ENCODE results near the gene THAP5.

The THAP5 gene

DNA sequence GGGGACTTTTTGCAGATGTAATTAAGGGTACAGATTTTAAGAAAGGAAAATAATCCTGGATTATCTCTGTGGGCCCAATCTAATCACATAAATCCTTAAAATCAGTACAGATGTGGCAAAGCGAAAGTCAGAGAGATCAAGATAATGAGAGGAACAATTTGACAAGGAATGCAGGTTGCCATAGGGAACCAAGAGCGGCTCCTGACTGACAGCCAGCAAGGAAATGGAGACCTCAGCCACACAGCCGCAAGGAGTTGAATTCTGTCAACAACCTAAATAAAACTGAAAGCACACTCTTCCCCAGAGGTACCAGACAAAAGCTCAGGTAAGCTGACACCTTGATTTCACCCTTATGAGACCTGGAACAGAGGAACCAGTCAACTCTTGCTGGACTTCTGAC is 40.2 kb downstream of the THAP5 start:
- DNase-seq, result no peak

DNA sequence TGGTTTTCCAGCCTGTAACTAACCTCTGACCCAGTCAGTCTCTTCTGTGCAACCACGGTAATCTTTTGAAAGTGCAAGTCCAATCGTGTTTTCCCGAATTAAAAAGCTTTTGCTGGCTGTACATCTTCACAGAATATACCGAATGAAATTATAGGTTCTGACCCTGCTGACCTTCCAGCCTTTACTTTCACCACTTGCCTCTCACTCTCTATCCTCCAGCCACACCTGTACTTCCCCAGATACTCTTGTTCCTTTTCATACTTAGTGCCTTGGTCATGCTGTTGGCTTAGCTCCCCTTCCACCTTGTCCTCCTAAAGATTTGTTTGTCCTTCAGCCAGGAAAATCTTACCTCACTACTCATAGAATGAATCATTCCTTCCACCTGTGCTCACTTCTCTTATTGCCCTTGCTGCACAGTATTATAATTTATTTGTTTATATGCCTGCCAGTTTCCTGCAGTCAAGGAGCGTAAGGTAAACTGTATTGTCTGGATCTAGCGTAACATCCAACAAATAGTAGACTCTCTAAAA is 41.3 kb downstream of the THAP5 start:
- no peak for DNase-seq

DNA sequence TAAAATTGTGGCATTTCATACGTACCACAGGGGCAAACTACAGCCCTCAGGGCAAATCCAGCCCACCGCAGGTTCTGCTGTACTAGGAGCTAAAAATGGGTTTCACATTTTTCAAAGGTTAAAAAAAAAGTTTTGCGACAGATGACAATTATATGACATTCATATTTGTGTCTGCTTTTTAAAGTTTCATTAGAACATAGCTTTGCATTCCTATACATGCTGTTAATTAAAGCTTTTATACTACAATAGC is 42.8 kb downstream of the THAP5 start:
- no peak for DNase-seq

DNA sequence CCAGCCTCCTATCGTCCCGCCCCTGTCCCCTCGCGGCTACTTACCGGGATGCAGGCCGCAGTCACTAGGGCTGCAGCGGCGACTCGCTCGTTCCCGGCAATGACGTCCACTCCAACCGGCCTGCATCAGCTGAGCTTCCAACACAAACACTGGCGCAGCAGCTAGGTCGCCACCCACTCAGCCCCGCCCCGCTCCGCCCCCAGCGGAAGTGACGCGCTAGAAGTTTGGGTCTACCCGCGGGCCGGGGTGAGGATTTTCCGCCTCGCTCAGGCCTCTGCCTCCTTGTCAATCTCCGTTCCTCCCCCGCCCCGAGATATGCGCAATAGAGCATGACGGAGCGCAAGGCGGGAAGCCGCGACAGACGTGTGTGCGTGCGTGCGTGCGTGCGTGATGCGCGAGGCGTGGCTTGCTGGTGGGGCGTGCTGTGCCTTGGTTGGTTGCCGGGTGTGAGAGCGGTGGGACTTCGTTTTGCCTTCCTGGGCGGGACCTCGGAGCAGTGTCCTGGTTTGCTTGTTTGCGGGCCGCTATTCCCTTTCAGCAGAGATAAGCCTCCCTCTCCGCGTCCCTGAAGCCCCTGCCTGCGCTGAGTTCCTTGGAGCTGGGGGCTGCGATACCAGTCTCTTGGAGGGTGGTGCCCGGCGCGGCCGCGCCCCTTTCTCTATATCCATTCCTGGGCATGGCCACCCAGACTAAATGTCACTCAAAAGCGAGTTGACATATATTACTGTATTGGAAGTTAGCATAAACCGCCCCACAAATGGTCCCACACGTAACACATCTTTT is 43.3 kb downstream of the THAP5 start, which contains the start of gene PNPLA8:
PNPLA8 (minus strand) TSS at position 151 of the 783 bp plus-strand sequence. CDS start 10,644 bp downstream, outside the sequence.
- peak; percentile 98 for DNase-seq

DNA sequence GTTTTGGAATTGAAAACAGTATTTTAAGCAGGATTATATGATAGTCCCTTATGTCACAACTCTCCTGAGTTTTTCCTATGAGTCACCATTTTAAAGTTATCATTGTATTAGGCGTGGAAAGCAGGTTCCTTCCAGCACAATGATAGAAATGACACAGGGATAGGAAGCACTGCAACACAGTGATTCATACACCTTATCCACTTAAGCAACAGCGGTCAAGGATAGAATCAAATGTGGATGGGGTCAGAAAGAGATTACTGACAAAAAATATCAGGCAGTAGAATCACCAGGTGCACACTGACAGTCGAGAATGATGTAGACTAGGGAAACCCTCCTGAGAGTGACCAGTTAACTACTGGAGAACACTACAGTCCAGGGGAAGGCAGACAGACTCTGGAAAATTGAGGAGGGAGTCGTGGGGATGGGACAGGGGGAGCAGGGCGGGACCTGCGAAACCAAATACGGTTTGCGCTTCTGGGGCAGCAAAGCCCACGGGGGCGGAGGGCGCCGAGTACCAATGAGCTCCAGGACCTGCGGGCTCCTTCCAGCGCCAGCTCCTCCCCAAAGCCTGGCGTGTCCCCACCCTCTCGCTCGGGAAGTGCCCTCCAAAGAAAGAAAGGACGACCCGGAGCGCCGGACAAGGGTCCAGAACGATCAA is 44.0 kb downstream of the THAP5 start:
- DNase-seq, result peak; percentile 74

DNA sequence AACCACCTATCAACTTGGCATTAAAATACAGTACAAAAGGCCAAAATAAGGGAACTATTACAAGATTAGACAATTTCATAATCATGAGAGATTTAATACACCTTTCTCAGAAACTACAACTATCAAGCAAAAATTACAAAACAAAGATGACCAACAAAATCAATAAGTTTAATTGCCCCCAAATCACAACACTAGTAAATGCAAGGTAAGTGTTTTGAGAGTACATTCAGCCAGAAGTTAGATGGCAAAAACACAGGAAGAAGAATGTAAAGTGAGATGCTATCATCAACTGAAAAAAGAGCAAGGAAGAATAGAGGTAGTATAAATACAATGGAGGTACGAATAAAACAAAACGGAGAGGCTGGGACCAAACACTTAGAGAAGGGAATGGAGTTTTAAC is 46.7 kb downstream of the THAP5 start:
- DNase-seq, result no peak

DNA sequence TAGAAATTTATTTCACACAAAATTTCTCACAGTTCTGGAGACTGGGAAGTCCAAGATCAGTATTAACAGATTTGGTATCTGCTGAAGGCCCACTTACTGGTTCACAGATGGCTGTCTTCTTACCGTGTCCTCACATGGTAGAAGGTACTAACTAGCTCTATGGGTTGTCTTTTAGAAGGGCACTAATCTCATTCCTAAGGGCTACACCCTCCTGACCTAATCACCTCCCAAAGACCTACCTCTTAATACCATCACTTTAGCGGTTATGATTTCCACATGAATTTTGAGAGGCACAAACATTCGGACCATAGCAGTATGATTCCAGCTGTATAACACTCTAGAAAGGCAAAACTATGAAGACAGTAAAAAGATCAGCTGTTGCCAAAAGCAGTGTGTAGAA is 51.6 kb downstream of the THAP5 start:
- DNase-seq, result no peak

DNA sequence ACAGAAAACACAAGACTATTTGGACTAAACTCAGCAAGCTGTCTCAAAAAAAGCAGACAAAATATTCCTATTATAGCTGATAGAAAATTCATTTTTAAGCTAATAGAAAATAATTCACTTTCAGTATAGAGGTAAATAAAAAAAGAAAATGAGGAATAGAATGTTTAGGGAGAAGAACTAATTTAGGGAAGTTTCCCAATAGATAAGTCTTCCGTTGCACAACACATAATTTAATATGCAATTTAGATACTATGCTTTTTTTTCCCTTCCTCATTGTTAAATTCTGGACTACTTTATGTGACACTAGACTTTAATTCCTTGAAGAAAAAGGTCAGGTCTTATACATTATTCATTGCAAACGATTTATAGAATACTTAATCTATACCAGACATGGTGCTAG is 53.9 kb downstream of the THAP5 start:
- no peak for DNase-seq

DNA sequence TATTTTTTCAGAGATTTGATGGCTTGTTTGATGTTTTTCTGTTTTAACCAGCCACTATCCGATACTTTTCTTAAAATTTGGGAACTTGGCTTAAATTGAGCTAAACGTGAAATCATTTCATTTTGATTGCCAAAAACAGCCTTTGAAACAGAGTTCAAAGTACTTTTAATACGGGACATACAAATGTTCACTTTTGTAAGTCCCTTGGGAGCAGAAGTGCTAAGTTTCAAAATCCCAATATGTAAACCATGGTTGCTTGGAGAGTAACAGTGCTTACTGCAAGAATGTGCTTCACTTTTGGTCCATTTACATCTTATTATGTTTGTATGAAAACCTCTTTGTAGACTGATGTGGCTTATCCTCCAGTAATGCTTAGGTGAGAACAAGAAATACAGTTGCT is 54.5 kb downstream of the THAP5 start:
- no peak for DNase-seq
